WI38 (cell line): Measurements from ENCODE around the gene SNX13.

Experiments used
- H3K4me3 ChIP-seq: 2 replicates; pipeline ENCODE4 v1.5.1; 2011; ENCODE audit warnings: low read depth, mild to moderate bottlenecking, control low read depth, low read length
- CTCF ChIP-seq: IDR thresholded peaks from 2 replicates; pipeline ENCODE4 v1.5.1; 2012; ENCODE audit warnings: low read depth, mild to moderate bottlenecking, control low read depth, low read length

Gene SNX13

GRCh38 chr7:17940302-17940883 lies at the start of gene SNX13:
Gene SNX13, minus strand, starts transcription at chr7:17940494. Its CDS starts 199 bp downstream, at chr7:17940295.
- peak within 1 kb of the TSS; percentile 94 for H3K4me3 ChIP-seq
- TF ChIP-seq CTCF = peak; percentile 30; the same call in 1 of the 2 replicates

GRCh38 chr7:17989546-17989945 lies 49.3 kb upstream of the SNX13 start:
- TF ChIP-seq CTCF = no peak
- H3K4me3 ChIP-seq = no peak overlapping the region

- H3K4me3 ChIP-seq = no peak overlapping the region
- no peak for TF ChIP-seq CTCF
These were observed 48.6 kb upstream of the SNX13 start for GRCh38 chr7:17988858-17989257.

- no peak for TF ChIP-seq CTCF
- H3K4me3 ChIP-seq = no peak overlapping the region
These were observed 47.8 kb upstream of the SNX13 start for GRCh38 chr7:17988141-17988540.

- no peak for TF ChIP-seq CTCF
- no peak overlapping the region for H3K4me3 ChIP-seq
These were observed 46.6 kb upstream of the SNX13 start for GRCh38 chr7:17986851-17987250.

- no peak overlapping the region for H3K4me3 ChIP-seq
- TF ChIP-seq CTCF = no peak
These were observed 45.4 kb upstream of the SNX13 start for GRCh38 chr7:17985473-17986239.

GRCh38 chr7:17984288-17984687 lies 44.0 kb upstream of the SNX13 start:
- H3K4me3 ChIP-seq = no peak overlapping the region
- no peak for TF ChIP-seq CTCF
